GM19324 (cell line): ENCODE results near the gene OR10P1.

Experiments
- ATAC-seq: cut with Tn5 transposase; IDR thresholded peaks from one replicate; pipeline ENCODE4 v1.9.1; 2021; ENCODE audit warnings: mild to moderate bottlenecking, moderate library complexity; ENCODE audit not compliant: unreplicated experiment, low FRiP score

Gene OR10P1

GRCh38 chr12:55682087-55682796 is 45.5 kb downstream of the OR10P1 start:
- no peak for ATAC-seq

GRCh38 chr12:55683676-55684075 is 47.0 kb downstream of the OR10P1 start:
- ATAC-seq, result no peak

GRCh38 chr12:55684761-55685370 is 48.2 kb downstream of the OR10P1 start:
- ATAC-seq, result no peak

GRCh38 chr12:55685671-55686070 is 49.0 kb downstream of the OR10P1 start:
- ATAC-seq, result no peak

GRCh38 chr12:55686366-55687010 is 49.8 kb downstream of the OR10P1 start:
- no peak for ATAC-seq
